Activated CD4-positive, CD25-positive, alpha-beta regulatory T cell treated with anti-CD3 and anti-CD28 coated beads, Interleukin-2, amount 50 U/mL, for 16 hours (primary cell): ENCODE data around the gene MYO1B.

ENCODE experiments used
- DNase-seq: peaks from one replicate; pipeline ENCODE4 v3.0.0-alpha.2; 2020; ENCODE audit warnings: low read depth, low spot score

The MYO1B gene

DNA sequence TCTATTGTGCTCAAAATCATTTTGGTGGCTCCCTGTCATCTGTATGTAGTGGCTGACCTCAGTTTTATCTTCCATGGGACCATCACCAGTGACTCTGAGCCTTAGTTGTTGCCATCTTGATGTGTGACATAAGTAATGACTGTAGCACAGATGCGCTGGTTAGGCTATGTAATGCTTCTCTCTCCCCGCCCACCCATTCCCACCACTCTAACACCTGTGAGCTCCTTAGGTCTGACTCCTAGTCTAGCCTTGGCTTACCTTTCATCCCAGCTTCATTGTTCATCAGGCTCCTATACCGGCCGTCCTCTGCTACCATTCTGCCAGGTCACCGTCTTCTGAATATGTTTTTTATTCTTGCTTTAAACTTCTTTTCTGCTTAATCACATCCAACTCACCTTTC is 17.2 kb downstream of the MYO1B start:
- no peak for DNase-seq

DNA sequence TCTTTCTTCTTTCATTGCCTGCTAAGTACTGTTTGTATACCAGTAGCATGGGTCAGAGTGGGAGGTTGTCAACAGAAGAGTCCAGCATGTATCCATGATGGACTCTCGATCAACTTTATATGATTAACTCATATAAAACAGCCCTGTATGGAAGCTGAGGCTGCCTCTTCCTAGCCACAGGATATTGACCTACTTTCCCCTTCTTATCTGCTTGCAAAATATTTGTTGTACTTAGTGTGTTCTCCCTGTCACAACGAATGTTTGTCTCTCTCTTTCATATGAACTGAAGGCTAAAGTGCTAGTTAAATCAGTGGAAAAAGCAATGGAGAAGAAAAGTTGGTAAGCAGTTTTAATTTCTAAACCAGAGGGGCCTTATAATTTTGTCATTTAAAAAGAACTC is 17.8 kb downstream of the MYO1B start:
- DNase-seq: no peak

DNA sequence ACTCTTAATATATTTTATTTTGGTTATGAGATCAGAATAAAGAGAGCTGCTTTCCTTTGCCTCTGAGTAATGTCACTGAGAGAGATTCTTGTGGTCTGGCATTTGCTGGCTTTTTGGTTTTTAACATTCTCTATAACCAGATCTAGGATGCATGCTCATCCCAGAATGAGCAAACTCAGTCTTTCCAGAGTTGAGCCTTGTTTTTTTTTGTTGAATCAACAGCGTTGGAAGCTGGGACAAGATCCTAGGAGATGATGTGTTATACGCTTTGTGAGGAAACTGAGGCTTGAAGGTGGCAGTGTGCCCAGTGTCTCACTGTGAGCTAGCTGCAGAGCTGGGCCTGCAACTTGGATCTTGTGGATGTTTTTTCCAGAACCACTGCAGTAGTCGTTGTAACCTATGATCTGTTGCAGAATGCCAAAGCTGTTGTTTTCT is 19.5 kb downstream of the MYO1B start:
- DNase-seq: no peak

DNA sequence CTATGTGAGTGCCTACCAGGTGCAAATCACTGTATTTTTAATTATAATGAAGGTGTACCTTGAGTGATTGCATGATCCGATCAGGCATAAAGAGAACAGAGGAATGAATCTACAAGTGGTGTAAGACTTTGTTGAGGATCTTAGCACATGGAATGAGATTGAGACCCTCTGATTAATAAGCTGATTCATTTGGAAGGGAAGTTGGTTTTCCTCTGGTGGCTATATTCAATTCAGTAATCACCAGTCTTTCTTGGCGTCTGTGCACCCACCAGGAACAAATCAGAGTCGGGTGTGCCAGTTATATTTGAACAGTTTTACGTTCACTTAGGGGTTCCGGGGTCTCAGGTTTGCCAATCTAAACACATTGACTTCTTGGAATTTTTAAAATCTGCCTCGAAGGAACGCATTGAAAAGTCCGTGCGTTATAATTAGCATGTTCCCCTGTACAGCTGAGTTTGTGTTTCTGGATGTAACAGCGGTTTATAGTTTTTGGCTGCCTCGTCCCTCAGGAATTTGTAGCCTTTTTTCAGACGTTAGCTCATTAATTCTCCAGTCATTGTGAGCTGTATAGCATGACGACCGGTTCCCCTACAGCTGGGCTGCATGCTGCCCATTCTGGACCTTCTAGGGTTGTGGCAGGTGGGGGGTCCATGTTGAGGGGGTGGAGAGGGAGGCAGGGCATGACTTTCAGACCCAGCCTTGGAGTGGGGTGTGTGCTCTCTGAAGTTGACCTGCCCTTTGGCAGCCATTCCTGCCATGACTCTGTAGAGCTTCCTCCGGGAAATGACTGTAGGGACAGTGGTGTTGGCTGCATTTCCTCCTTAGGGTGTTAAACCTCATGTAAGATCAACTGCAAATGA is 20.3 kb downstream of the MYO1B start:
- no peak for DNase-seq

DNA sequence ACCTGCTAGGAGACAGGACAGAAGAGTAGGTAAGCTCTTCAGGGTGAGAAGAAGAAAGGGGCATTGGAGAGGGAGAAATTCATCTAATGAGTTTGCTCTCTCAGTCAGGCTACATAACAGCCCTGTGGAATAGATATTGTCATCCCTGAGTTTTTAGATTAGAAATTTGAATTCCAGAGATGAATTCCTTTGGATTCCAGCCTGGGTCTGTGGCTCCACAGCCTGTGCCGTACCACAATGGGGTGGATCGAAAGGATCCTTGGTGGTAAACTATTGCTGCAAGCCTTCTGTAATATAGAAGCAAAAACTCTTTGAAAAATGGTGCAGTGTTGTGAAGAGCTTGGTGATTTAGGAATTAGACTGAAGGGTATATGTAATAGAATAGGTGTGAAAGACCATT is 21.0 kb downstream of the MYO1B start:
- no peak for DNase-seq

DNA sequence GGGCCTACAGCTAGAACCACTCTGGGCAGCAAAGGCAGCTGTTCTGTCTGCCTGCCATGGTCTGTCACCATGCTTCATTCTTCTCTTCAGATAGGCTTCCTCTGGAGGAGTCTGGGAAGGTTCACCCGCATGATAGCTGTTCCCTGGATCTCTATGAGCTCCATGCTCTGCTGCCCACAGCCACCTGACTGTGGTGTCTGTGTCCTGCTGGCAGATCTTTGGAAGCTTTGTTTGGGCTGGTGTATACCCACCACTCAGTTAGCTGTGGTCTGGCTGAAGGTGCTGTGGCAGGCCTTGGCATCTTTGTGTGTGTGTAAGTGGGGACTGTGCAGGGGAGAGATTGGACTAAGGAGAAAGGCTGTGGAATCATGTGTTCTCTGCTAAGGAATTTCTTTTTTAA is 23.4 kb downstream of the MYO1B start:
- DNase-seq: no peak

DNA sequence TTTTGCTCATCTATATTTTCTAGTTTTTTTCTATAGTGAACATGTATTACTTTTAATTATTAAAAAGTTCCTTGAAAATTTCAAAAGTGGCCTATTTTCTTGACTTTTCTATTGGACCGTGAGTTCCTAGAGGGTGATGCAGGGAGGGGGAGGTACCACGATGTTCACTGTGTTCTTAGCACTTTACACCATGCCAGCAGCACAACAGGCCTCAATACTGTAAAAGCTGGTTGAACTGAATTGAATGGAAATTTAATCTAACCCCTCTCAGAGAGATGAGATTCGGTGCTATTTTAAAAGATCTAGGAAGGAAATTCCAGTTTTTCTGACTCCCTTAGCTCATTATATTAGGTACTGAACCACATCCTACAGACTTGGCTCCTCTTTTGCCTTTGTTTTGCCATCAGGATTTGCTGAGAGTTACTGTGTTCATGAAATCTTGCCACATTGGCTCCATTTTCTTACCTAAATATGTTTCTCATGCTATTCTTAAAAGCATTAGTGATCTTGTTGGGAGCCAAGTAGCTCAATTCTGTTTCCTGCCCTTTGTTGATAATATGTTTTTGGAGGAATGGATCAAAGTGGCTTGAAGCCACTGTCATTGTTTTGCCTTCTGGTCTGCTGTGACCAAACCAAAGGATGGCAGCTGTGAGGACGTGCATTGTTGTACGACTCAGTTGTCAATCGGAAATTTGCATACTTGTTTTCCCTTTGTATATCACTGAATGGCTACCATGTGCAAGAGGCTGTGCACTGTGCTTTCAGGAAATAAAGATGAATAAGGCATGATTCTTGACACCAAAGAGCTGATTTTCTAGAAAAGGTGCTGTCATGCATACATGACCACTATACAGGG is 25.3 kb downstream of the MYO1B start:
- no peak for DNase-seq

DNA sequence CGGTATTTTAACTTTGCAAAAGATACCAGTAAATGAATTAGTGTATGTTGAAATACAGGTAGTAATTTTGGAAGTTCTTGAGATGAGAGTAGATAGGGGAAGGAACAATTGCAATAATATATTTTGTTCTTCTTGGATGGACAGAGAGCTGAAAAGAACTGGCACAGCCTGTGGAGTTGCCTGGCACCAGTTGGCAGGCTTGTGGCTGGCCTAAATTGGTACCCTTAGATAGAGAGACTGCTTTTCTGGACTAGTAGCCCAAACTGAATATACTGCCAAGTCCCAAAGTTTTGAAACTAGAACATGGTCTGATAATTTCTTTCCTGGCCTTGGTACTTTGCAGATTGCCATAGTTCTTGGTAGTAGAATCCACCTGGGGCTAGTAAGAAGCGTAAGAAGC is 26.9 kb downstream of the MYO1B start:
- no peak for DNase-seq

DNA sequence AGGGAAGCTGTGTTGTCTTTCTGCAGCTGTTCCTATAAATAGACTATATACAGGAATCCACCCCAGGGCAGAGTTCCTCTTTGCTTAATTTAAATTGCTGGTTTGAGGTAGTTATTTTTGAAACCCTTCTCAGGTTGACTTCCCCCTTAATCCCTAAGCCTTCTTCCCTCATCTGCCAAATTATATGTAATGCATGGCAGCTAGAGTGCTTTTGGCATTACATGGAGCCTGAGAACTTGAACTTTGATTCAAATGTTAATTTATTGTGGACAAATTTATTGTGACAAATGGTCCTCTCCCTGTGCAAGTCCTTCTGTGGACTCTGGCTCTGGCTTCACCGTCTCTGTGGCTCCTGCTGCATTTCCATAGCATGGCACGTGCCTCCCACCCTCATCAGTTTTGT is 29.2 kb downstream of the MYO1B start:
- no peak for DNase-seq

DNA sequence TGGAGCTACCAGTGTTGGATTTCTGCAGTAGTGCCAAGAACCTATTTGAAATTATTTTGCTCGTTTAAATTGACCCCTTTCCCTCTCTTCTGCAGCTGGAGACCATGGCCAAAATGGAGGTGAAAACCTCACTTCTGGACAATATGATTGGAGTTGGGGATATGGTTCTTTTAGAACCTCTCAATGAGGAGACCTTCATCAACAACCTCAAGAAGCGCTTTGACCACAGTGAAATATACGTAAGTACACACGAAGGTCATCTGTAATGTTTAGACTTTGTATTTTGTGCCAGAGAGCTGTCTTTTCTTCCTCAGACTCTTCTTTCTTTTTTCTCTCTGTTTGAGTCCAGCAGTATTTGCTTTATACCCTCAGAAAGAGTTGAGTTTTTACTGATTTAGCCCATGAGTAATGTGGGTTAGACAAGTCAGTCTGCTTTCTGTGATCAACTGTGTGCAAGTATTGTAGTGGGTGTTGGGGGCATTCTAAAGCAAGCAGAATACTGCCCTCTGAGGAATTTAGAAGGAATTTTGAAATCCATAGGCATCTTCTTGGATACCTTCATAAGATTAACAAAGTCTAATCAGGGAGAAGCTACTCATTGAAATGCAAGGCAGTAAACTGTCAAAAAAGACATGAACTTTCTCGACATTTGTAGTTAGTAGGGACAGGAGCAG is 31.7 kb downstream of the MYO1B start:
- DNase-seq: no peak

DNA sequence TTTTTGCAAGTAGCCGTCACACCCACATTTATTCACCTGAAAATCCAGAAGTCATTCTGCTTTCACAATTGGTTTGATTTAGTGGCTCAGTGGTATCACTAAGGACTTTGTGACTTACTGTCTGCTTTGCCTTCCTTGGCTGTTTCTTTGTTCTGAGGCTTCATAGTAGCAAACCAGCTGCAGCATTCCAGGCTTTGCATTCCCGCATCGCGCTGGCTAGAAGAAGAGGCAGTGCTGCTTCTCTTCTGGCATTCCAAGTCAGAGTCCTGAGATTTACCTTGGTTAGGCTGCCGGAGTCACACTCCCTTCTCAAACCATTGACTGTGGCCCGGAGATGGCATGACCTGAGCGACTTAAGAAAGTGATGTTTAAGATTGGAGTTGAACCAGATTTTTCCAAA is 35.1 kb downstream of the MYO1B start:
- DNase-seq: no peak

DNA sequence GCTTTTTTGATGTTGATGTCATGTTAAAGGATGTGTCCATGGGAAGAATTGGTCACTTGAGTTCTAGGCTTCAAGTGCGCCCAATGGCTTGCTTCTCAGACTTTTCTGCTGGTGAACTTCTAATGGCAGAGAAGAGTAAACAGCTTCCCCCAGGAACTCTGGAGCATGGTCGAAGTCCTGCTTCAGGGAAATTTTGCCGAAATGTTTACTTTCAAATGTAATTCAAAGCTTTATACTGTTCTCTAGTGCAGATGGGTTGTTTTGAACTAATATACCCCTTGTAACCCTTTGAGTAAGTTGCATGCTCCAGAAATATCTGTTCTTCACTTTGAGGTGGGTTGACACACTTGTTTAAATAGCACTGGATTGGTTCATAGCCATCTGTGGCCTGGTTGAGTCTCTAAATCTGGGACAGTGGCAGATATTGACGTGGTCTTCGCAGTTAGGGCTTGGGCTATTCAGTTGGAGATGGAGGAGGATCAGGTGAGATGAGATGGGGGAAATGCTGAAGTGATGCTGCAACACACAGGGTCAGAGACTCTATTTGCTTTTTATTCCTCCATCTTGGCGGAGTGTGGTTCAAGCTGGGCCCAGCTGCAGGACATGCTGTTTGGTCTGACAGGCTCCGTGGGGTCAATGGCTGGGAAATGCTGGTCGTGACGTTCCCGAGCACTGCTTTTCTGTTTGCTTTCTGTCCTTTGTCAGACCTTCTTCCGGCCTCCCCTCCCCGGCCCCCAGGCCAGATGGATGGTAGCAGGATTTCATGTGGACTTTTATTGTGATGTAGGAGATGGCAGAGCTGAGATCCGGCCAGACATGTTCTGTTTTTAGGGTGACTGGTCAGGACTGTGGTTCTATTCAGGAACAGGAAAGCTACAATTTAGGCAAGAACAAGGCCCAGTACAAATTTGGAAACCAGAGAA is 35.9 kb downstream of the MYO1B start:
- DNase-seq: no peak

DNA sequence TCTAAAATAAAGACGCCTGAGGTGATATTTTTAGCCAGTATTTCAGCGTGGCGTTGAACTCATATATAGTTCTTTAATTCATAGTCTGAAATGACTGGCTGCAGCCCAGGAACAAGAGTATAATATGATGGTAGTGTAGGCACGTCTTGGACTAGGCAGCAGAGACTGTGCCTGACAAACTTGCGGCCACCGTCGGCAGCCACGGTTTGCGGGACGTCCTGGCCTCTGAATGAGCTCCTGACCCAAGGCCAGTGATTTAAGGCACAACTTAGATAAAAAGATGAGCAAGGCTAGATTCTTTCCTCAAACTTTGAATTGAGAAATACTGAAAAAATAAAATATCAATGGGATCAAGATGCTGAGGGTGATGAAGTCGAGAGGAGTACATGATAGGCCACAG is 40.0 kb downstream of the MYO1B start:
- DNase-seq: no peak

DNA sequence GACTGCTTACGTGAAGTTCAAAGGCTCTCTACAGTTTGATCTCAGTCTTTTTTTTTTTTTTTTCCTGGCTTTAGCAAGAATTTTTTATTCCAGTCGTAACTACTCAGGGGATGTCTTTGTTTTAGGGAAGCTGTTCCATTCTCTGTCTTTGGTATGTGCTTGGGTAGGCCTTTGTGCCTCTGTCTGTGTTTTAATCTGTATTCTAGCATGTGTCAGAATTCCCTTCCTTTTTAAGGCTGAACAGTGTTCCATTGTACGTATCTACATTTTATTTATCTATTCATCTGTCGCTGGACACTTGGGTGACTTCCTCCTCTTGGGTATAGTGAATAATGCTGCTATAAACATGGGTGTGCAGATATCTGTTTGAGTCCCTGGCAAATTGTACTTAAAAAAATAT is 42.6 kb downstream of the MYO1B start:
- no peak for DNase-seq

DNA sequence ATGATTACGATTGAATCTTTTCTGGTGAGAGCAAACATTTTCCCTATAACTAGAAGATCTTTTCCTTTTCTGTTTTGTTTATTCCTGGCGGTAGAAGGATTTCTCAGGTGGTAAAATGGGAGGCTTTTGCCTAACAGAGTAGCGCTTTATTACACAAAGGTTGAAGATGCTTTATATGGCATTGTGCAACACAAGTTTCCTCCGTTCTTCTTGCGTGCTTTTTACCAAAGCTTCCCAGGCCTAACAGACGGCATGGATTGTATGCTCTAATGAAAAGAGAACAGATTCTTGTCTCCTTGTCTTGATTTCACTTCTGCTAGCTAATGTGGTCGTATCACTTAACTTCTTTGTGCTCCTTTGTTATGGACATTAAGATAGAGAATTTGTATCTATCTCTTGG is 43.8 kb downstream of the MYO1B start:
- no peak for DNase-seq

DNA sequence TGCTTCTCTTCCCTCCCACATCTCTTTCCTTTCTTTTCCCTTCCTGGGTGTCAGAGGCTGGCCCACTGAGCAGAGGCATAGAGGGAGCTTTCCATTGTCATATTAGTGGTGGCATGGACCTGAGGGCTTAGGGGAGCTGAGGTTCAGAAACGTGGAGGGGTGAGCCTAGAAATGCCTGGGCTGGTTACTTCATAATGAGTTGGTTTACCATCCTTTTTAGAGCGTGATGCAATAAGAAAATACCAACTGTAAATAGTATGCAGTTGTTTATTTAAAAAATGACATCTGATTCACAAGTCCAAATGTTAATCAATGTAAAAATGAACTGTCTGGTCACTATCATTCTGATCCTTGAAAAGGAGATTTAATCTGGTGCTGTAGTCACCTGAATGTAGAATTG is 46.3 kb downstream of the MYO1B start:
- no peak for DNase-seq

DNA sequence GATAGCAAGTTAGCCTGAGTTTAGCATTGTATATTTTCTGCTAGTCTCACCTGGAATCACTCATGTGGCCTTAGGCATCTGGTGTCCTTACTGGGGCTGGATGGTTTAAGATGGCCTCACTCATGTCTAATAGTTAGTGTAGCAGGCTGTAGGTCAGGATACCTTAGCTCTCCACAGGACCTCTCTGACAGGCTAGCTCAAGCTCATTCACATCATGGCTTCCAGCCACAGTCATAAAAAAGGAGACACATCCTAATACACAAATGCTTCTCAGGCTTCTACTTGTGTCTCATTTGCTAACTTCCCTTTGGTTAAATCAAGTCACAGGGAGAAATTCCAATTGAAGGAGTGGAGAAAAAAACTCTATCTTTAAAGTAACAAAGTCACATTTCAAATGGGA is 47.7 kb downstream of the MYO1B start:
- no peak for DNase-seq

DNA sequence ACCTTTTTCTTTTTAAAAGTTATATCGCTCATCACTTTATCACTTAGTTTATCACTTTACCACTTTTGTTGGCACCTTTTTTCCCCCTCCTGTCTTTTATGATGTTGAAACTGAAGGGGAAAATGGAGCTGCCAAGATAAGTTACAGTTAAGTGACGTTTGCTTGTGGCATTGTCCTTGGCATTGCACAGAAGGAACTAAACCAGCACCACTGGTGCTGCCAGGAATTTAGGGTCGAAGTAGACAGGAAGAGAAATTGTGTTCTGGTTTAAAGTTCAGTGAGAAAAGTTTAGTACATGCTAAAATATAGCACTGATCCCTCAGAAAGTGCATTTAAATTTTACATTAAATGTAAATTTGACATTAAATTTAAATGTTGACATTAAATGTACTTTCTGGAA is 49.9 kb downstream of the MYO1B start:
- DNase-seq: no peak

DNA sequence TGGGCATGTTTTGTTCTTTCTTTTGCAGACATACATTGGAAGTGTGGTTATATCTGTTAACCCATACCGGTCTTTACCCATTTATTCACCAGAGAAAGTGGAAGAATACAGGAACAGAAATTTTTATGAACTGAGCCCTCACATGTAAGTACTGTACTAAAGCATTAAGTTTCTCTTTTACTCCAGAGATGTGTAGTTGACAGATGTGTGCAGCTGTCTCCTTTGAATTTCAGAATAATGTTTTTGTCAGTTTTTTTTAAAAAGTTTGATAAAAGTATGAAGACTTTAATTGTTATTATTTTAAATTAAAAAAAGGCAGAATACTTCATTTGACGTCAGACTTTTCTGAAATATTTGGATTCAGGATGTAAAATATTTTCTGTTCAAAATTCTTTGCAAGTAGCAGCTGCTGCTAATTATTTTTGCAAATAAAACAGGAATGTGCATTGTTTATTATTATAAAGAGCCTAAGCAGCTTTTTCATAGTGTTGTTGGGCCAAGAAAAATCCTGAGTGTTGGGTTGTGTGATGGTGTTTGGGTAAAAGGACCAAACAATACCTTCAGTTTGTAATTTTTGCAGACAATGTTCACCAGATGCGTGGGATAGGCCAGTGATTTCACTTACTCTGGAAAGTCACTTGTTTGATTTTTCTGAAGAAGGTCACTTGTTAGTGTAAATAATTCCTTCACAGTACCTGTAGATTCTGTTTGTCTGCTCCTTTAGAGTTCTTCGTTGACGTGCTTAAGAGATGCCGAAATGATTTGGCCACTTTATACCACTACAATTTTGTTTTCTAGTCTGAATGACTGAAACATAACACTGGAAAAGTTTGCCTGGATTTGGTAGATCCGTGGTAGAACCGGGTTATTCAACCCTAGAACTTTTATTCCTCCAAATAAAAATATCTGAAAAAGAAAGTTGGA is 51.1 kb downstream of the MYO1B start:
- no peak for DNase-seq

DNA sequence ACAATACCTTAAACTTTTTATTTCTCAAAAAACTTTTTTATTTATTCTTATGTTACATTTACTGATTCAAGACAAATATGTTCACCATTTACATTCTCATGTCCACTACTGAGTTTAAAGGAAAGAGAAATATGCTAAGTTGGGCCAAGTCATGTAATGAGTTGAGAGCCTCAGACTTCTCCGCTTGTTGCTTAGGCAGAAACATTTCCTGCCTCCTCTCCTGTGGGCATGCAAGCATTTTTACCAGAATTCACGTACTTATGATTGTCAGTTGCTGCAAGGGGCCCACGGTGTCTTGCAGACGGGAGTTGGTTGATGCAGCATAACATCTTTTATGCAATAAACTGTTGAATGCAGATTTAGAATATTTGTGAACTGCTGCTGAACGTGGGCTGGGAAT is 51.8 kb downstream of the MYO1B start:
- DNase-seq: no peak
